HS-27A (cell line): ENCODE data around the gene TCEAL1.
"Not testable (repeated sequence)": the region's sequence is repeated elsewhere in the genome, so short reads cannot be mapped to it uniquely, and the experiment has no call there.

ENCODE experiments used
- DNase-seq: peaks from one replicate; pipeline ENCODE4 v3.0.0-alpha.2; 2012; ENCODE audit warnings: low read depth, missing footprints

TCEAL1 gene, protein sequence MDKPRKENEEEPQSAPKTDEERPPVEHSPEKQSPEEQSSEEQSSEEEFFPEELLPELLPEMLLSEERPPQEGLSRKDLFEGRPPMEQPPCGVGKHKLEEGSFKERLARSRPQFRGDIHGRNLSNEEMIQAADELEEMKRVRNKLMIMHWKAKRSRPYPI

DNA sequence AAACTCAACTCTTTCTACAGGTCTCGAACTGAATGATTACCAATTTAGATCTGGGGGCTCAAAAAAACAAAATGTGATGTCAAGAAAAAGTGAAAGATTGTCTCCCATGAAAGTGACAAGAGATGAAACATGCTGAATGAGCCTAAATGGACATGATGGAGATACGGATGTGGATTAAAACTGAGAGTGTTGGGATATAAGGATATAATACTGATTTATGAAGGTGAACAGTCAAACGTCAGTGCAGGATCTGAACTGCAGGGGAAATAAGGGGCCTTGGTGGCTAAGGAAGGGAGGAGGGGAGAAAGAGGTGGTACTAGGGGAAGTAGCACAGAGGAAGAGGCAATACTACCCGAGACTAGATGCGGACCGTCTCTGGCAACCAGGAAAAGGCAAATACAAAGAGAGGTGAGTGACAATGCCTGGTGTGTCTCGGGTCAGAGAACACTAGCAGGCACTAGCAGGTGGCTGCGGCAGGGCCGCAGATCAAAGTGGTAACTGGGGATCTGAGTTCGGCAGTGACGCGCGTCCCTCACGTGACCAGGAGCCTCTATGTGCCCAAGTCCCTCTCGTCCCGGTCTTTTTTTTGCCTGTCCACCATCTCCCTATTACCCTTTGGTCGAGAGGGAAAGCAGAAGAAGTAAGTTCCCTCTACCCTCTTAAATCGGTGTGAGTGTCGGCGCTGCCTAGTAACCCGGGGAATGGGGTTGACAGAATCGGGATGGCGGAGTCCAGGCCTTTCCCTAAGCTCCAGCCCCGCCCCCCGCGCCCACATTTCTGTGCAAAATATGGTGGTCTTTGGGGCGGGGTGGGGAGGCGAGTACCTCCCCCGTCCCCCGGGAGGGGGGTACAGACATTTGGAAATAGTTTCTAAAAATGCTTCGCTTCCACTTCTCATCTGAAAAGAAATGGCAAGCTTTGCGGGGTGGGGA is at the start of gene TCEAL1:
Gene TCEAL1, plus strand, starts transcription at position 590 of the 932 bp plus-strand sequence. CDS start 942 bp downstream, outside the sequence.
- no peak for DNase-seq

DNA sequence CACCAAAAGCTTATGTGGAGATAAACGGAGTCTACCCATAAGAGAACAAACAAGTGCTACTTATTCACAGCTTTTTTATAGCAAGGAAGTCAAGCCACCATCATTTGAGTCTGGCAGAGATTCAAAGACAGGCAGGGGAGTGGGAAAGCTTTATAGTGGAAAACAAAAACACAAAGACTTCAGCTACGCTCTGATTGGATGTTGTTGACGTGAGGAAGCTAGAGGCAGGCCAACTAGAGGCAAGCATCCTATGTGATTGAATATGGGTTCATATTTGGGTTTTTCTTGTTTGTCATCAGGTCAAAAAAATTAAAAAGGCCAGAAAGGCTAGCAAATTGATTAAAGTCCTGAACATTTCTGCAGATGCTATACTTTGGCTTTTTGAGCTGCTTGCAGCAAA is 44.2 kb upstream of the TCEAL1 start:
- DNase-seq = no peak

DNA sequence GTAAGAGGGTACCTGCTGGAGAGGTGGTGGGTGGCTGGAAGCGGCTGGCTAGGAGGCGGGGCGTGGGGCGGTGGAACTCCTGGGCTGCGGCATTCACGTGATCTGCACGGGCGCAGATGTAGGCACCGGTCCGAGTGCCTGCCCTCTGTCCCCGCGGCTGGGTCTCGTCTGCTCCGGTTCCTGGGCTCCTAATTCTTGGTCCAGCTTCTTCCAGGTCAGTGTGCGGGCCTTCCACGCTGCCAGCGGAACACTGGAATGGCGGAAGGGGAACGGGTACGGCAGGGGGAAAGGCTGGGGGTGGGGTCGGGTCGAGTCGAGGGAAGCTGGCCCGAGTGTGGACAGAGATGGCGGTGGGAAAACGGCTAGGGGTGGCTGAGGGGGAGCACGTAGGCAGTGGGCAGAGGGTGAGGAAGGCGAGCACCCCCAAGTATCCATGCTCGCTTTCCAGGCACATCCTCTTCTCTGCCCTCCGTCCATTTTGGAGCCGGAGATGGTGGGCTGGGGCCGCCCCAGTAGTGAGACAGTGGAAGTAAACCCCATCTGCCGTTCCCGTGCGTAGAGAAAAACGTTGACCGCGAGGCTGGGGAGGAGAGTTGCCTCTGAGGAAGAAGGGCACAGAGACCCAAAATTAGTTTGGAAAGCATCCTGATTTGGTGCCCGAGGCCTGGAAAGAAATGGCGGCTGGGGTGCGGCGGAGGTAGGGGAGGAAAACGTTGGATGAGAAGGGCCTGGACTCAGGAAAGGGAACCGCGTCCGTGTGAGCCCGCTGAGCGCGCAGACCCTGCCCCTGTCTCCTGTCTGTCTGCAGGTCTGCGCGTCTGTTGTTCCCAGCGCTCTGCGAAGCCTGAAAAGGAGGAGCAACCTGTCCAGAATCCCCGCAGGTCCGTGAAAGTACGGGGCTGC is 43.1 kb upstream of the TCEAL1 start, which contains the start of gene TCEAL4:
Gene TCEAL4, plus strand, starts transcription at position 105 of the 903 bp plus-strand sequence. CDS start 1,161 bp downstream, outside the sequence.
- DNase-seq = no peak

DNA sequence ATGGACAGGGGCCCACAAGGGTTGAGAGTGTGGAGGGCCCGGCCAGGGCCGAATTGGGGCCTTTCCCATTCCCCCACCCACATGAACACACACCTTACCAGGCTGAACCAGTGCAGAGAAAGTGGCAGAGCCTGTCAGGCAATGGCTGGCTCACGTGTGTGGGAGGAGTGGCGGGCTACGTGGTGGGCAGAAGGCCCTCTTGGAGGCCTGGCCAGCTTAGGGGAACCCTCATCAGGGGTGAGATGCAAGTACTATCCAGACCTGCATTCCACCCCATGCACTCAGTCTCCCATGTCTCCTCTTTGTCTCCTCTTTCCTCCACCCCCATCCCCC is 42.5 kb upstream of the TCEAL1 start:
- no peak for DNase-seq

DNA sequence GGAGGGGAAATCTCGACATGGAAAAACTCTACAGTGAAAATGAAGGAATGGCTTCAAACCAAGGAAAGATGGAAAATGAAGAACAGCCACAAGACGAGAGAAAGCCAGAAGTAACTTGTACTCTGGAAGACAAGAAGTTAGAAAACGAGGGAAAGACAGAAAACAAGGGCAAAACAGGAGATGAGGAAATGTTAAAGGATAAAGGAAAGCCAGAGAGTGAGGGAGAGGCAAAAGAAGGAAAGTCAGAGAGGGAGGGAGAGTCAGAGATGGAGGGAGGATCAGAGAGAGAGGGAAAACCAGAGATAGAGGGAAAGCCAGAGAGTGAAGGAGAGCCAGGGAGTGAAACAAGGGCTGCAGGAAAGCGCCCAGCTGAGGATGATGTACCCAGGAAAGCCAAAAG is 42.1 kb upstream of the TCEAL1 start:
- DNase-seq = no peak

DNA sequence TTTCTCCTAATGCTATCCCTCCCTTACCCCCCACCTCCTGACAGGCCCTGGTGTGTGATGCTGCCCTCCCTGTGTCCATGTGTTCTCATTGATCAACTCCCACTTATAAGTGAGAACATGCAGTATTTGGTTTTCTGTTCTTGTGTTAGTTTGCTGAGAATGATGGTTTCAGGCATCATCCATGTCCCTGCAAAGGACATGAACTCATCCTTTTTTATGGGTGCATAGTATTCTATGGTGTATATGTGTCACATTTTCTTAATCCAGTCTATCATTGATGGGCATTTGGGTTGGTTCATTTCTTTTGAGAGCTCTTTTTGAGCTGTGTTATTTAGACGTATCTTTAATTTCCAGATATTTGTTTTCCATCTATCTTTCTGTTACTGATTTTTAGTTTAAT is 36.5 kb upstream of the TCEAL1 start:
- not testable (repeated sequence) for DNase-seq

DNA sequence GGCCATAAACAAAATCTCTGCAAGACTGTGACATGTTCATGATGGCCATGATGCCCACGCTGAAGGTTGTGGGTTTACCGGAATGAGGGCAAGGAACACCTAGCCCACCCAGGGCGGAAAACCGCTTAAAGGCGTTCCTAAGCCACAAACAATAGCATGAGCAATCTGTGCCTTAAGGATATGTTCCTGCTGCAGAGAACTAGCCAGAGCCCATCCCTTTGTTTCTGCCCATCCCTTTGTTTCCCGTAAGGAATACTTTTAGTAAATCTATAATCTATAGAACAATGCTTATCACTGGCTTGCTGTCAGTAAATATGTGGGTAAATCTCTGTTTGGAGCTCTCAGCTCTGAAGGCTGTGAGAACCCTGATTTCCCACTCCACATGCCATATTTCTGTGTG is 33.6 kb upstream of the TCEAL1 start:
- DNase-seq = not testable (repeated sequence)

DNA sequence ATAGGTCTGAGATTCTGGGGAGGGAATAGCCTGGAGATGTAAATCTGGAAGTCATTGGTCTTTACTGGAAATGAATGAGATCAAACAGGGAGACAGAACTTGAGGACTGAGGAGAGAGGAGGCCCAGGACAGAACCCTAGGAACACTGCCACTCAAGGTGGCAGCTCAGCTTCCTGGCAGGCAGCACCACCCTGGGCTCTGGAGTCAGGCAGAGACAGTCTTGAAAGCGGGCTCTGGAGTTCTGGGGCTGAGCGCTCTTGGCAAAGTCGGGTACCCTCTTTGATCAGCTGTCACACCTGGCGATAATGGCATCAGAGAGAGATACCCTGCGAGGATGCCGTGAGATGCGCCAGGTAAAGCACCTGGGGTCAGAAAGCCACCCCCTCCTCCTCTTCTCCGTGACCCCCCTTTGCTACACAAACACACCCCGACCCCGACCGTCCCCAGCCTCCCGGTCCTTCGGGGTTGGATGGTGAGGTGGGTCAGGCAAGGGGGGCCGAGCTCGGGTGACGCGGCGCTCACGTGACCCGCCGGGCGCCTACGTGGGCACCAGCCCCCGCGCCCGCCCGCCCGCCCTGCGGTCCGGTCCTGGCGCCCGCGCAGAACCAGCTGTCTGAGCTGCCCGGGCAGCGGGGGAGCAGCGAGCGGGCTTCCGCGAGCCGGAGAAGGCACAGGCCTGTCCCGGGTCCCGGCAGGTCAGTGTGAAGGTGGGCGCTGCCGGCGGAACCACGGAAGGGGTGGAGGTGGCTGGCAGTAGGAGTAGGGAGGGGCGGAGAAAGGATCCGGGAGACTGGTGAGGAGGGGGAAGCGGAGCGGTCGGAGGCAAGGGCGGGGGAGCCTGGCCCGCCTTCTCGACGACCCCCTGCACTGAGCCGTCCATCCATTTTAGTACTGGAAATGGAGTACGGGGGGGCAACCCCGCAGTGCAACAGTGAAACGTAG is 21.1 kb upstream of the TCEAL1 start, which contains the start of gene TCEAL3:
Gene TCEAL3, plus strand, starts transcription at position 600 of the 942 bp plus-strand sequence. CDS start 1,102 bp downstream, outside the sequence.
- no peak for DNase-seq

DNA sequence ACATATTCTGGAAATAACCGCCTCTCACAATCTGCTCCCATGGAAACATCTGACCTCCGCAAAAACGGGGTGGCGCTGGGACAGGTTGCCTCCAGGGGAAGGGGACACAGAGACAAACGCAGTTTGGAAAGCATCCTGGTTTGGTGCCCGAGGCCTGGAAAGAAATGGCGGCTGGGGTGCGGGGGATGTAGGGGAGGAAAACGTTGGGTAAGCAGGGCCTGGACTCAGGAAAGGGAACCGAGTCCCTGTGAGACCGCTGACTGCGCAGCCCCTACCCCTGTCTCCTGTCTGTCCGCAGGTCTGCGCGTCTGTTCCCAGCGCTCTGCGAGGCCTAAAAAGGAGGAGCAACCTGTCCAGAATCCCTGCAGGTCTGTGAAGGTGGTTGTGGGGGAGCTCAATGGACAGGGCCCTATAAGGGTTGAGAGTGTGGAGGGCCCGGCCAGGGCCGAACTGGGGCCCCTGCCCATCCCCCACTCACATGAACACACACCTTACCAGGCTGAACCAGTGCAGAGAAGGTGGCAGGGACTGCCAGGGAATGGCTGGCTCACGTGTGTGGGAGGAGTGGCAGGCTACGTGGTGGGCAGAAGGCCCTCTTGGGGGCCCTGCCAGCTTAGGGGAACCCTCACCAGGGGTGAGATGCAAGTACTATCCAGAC is 20.3 kb upstream of the TCEAL1 start:
- DNase-seq = no peak

DNA sequence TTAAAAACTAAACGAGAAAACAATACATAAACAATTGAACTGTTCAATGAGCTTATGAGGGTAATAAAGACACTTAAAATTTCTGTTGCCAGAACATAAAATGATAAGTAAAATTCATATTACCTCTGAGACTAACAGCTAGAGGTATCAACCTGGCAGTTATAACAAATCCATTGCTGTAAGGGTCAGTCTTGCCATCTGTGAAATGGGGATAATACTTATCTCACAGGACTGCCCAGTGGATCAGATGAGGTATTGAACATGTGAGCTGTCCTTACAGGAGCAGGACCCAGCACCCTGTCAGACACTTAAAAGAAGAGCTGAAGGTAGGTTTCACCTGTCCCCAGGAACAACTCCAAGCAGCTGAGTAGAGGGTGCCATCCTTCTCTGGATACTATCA is 18.5 kb upstream of the TCEAL1 start:
- DNase-seq = no peak

DNA sequence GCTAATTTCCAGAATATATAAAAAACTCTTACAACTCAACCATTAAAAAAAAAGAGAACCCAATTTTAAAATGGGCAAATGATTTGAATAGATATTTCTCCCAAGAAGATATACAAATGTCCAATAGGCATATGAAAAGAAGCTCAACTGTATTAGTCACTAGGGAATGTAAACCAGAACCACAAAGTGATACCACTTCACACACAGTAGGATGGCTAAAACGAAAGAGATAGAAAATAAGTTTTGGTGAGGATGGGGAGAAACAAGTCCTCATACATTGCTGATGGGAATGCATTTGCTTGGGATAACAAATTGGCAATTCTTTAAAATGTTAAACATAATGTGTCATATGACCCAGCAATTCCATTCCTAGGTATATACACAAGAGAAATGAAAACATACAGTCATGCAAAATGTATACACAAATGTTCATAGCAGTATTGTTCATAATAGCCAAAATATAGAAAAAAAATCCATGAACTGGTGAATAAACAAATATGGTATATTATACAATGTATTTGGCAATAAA is 15.3 kb upstream of the TCEAL1 start:
- no peak for DNase-seq

DNA sequence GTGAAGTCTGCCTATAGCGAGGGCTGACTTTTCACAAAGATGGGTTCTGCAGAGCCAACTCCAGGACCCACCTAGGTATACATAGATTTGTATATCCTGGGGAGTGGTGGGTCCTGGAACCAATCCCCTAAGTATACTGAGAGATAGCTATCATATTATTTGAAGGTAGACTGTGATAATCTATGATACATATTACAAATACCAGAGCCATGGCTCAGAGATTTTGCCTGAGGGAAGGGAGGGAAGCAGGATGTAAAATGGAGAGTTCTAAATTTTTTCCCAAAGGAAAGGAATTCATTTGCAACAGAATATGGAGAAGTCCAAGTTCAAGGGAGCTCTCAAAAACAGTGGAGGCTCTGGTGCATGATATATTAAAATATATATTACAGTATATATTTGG is 13.8 kb upstream of the TCEAL1 start:
- no peak for DNase-seq

DNA sequence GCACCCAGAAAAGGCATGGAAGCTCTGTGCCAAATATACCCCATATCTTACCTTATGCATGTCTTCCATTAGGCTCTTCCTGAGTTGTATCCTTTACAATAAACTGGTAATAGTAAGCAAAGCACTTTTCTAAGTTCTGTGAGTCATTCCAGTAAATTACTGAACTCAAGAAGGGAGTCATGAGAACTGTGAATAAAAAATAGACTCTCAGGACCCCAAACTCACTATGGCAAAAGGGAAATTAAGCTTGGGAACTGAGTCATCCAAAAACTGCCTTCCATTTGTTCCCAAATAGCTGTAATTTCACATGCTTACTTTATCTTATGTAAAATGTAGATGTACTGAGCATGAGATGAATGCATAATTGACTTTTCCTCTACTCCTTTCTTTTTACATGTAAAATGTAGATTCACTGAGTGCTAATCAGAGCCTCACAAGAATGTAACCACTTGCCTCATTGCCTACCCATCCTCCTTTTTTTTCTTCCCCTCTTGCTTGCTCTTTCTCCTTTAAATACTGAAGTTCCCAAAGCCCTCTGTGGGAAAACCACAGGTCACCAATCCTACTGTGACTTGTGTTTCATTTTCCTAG is 12.9 kb upstream of the TCEAL1 start:
- DNase-seq = no peak

DNA sequence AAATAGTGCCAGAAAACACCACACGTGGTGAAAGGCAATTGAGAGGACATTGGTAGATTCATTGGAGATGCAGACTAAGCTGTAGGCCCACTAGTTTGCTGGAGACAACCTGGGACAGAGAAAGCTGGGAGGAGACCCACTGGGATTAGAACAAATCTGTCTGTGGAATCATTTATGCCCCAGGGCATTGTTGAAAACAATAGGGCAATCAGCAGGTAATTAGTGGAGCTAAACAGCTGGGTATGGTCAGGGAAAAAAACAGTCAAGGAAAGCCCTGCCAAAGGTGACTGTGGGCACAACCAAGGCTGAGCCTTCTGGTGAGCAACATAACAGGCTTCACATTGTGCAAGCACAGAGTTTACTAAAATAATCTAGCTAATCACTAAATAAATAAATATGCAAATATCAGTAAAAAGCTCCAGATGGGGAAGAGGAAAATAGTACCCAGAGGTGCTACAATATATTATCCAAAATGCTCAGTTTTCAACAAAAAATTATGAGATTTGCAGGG is 12.0 kb upstream of the TCEAL1 start:
- DNase-seq = no peak

DNA sequence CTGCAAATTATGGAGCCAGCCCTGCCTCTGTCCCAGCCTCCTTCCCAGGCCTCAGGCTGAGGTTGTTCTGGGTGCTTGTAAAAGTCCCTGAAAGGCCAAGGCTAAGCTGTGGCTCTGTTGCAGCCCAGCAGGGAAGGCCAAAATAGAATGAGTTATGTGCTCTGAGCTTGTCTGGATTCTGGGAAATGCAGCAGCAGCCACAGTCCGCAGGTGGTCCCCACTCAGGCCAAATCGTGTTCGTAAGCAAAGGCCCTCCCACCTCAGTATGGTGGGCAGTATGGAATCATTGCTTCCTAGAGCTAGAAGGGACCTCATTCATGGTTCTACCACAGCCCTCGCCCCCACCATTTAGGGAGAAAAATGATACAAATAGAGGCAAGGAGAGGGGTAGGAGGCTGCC is 4.7 kb upstream of the TCEAL1 start:
- DNase-seq = no peak

DNA sequence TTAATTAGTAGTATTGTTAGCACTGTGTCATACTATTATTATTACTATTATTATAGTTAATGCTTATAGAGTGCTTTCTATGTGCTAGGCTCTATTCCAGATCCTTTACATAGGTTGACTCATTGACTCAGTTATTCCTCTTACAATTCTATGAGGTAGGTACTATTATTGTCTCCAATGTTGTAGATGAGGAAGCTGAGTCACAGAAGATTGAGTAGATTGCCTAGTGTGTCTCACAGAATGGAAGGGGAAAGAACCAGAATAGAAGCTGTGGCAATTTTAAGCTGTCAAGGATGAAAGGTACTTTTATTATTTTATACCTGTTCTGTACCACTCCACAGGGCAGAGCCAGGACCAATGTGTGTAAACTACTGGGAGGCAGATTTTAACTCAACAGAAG is 1.9 kb upstream of the TCEAL1 start:
- DNase-seq = no peak

DNA sequence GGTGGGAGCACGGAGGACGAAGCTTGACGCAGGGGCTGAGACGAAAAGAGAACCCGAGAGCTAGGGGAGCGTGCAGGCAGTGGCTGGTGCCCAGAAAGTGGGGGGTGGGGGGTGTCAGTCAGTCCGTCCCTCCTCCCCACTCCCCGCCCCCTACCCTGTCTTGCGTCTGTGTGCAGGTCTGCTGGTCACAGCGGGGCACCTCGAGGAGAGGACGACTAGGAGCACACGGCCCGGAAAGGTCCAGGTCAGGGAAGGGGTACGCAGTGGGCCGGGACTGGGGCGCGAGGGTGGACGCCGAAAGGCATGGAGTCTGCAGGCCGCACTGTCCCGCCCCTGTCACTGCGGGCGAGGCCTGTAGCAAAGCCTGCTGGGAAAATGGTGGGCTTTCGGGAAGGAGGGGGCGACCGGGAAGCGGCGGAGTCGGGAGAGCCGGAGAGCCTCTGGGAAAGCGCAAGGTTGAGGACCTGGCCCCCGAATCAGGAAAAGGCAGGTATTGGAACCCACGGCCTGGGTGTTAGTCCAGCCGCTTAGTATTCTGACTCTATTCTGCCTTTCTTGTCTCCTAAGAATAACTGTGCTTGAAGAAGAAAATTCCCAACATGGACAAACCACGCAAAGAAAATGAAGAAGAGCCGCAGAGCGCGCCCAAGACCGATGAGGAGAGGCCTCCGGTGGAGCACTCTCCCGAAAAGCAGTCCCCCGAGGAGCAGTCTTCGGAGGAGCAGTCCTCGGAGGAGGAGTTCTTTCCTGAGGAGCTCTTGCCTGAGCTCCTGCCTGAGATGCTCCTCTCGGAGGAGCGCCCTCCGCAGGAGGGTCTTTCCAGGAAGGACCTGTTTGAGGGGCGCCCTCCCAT is 769 bp downstream of the TCEAL1 start:
- no peak for DNase-seq

DNA sequence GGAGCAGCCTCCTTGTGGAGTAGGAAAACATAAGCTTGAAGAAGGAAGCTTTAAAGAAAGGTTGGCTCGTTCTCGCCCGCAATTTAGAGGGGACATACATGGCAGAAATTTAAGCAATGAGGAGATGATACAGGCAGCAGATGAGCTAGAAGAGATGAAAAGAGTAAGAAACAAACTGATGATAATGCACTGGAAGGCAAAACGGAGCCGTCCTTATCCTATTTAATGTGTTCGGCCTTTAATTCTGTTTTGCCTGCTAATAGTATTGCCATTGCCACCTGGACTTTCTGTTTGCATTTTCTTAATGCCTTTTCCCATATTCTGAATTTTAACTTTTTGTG is 1.4 kb downstream of the TCEAL1 start:
- no peak for DNase-seq

DNA sequence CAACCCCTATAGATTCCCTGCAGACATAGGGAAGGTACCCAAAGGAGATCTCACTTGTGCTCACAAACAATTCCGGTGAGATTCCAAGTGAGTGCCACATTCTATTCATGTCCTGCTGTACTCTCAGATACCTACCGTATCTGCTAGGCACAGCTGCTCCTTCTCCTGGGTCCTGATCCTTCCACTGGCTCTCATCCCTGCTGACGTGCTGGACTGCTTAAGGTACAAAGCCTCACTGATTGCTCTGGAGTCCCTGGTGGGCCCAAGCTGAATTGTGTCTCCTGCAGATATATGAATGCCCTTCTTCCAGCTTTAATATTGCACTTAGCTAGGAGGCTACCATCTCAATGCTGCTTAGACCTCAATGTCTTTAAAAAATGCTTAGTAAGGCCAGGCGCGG is 2.4 kb downstream of the TCEAL1 start:
- no peak for DNase-seq
